SH-SY5Y (cell line): ENCODE measurements around the gene C5.

ENCODE experiments used
- GATA2 ChIP-seq: IDR thresholded peaks from 2 replicates; pipeline ENCODE4 v1.6.1; 2011; ENCODE audit warnings: mild to moderate bottlenecking, low read depth, low read length
- GATA3 ChIP-seq: IDR thresholded peaks from 2 replicates; pipeline ENCODE4 v1.6.1; 2011; ENCODE audit warnings: low read depth, mild to moderate bottlenecking, low read length, moderate library complexity

- TF ChIP-seq GATA3 (no peak), GATA2 (no peak)
Observed at GRCh38 chr9:120944434-120944843, 105.6 kb downstream of the C5 start.
